AG04450 (cell line): ENCODE measurements around the gene SELENBP1. TPM values are rescaled to one million over a fixed set of nuclear protein-coding genes. Genes with fewer than 3 reads are reported as not detected.

Experiments
- CTCF ChIA-PET: fragments of 300-600, 350-600 bp; formaldehyde crosslinking; extraction: SDS; loops from one replicate; lab custom pipeline; 2022; ENCODE audit warnings: antibody characterized with exemption, inconsistent platforms; lab: Charles Lee
- POLR2A ChIA-PET: fragments of 350-600 bp; formaldehyde crosslinking; extraction: SDS; loops from one replicate; lab custom pipeline; 2021; ENCODE audit warnings: antibody characterized with exemption, inconsistent platforms; lab: Yijun Ruan, JAX
- DNase-seq: peaks from one replicate; pipeline ENCODE4 v3.0.0-alpha.2; 2011; ENCODE audit warnings: low read depth, low spot score
- H3K27ac ChIP-seq: one replicate; pipeline ENCODE4 v1.5.1; 2012; ENCODE audit warnings: low read depth, low read length, control low read depth
- H3K27me3 ChIP-seq: one replicate; pipeline ENCODE4 v1.6.0; 2012; ENCODE audit warnings: low read length; ENCODE audit not compliant: control insufficient read depth, insufficient read depth
- H3K4me3 ChIP-seq: 2 replicates; pipeline ENCODE4 v1.5.1; 2011; ENCODE audit warnings: mild to moderate bottlenecking, low read depth, low read length, control low read depth
- H3K9me3 ChIP-seq: 2 replicates; pipeline ENCODE4 v1.5.1; 2012; ENCODE audit warnings: low read length; ENCODE audit not compliant: control insufficient read depth, insufficient read depth
- polyA plus RNA-seq: library from polyadenylated mRNA; depleted of rRNA; stranded (reverse); fragments of >200 nt; gene quantifications from 2 replicates; pipeline ENCODE4 v1.2.3, GENCODE V29; 2011
- TF ChIP-seq, protein P1 (sequence below): IDR thresholded peaks from 2 replicates; pipeline ENCODE4 v1.5.1; 2011; ENCODE audit warnings: low read depth, low read length, control low read depth, inconsistent platforms

The SELENBP1 gene
- polyA plus RNA-seq, 1 experiment = 85.0 TPM

DNA sequence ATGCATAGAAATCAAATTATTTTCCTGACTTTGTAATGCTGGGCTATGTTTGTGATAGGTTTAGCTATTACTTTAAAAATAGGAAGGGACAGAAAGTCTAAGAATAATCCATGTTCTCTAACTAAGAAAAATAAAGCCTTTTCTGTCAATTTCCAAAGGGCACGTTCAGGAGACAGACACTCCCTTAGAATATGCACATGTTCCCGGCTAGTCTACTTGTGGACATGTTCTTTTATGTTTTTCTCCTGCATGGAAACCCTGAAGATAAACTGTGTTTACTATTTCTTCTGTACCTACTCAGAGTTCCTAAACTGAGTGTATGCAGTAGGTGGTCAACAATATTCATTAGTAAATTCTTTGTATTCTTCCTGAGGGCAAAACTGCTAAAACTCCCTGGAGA is 39.4 kb upstream of the SELENBP1 start:
- H3K27me3 ChIP-seq = no peaks in the 10 kb centered on the region
- ChIA-PET CTCF (interaction anchor here (0.6 to 1.4 kb wide), 2 partner anchors 13 to 71 kb away, joined by 3 read pairs; partner anchors contain the start of gene PSMB4), POLR2A (no interaction called here)
- H3K4me3 ChIP-seq = no peak overlapping the region
- DNase-seq = no peak
- TF ChIP-seq, protein P1, sequence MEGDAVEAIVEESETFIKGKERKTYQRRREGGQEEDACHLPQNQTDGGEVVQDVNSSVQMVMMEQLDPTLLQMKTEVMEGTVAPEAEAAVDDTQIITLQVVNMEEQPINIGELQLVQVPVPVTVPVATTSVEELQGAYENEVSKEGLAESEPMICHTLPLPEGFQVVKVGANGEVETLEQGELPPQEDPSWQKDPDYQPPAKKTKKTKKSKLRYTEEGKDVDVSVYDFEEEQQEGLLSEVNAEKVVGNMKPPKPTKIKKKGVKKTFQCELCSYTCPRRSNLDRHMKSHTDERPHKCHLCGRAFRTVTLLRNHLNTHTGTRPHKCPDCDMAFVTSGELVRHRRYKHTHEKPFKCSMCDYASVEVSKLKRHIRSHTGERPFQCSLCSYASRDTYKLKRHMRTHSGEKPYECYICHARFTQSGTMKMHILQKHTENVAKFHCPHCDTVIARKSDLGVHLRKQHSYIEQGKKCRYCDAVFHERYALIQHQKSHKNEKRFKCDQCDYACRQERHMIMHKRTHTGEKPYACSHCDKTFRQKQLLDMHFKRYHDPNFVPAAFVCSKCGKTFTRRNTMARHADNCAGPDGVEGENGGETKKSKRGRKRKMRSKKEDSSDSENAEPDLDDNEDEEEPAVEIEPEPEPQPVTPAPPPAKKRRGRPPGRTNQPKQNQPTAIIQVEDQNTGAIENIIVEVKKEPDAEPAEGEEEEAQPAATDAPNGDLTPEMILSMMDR = no peak
- no peaks in the 10 kb centered on the region for H3K9me3 ChIP-seq
- no peak overlapping the region for H3K27ac ChIP-seq

DNA sequence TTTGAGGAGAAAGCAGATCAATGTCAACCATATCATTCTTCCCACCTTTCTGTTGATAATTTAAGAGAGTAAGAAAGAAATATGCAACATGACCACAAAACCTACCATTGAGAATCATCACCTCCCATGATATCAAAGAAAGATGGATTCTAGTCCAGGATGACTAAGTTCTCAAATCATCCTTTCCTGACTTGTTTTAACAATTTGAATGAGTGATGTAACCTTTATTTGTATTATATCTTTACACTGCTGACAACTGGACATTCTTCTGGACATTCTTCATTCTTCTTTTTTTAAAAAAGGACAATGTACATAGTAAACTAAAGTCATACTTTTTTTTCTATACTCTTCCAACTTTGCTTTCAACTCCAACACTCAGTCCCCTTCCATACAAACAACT is 36.4 kb upstream of the SELENBP1 start:
- DNase-seq = no peak

DNA sequence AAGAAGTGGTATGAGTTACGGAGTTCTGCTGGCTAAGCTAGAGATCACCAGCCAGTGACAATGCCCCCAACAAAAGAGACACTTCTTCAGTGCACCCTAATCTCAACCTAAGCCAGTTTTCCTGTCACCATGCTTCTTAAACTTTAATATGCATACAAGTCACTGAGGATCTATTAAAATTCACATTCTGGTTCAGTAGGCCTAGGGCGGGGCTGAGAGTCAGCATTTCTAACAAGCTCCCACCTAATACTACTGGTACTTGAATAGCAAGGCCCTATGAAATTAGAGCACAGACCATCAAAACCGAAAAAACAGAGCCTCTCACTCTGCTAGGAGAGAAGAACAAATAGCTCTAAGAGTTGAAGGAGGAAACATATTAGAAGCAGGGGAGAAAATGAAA is 34.8 kb upstream of the SELENBP1 start:
- CTCF ChIA-PET = interaction anchor here (1.0 to 1.5 kb wide), 2 partner anchors 66 to 187 kb away, joined by 4 to 6 read pairs; no protein-coding TSS in a partner anchor
- POLR2A ChIA-PET = no interaction called here

More for the DNA sequence above, 36.4 kb upstream of the SELENBP1 start:
- ChIA-PET CTCF (no interaction called here), POLR2A (no interaction called here)
- no peak overlapping the region for H3K4me3 ChIP-seq
- TF ChIP-seq, protein P1 = no peak
- H3K27ac ChIP-seq = no peak overlapping the region
- no peaks in the 10 kb centered on the region for H3K27me3 ChIP-seq
- no peaks in the 10 kb centered on the region for H3K9me3 ChIP-seq

DNA sequence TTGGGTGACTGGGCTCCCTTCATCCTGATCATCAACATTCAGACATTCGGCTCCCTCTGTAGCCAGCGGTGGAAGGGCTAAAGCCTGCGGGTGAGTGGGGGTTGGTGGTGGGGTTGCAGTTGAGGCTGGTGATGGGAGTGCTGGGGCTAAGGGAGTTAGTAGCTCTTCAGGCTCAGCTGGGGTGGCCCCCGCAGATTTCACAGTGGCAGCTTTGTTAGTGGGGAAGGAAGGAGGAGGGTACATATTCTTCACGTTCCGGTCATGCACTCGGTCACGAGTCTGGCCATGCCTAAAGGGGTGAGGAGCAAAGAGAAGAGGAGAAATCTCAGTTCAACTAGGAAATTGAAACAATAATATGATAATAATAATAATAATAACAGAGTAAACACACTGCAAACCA is 33.7 kb upstream of the SELENBP1 start:
- CTCF ChIA-PET = interaction anchor here (1.7 kb wide), 1 partner anchor 65 kb away, joined by 6 read pairs; no protein-coding TSS in a partner anchor

More for the DNA sequence above, 34.8 kb upstream of the SELENBP1 start:
- Histone ChIP-seq H3K9me3 (no peaks in the 10 kb centered on the region), H3K4me3 (no peak overlapping the region), H3K27ac (no peak overlapping the region), H3K27me3 (no peaks in the 10 kb centered on the region)
- no peak for DNase-seq
- TF ChIP-seq, protein P1 = no peak

More for the DNA sequence above, 33.7 kb upstream of the SELENBP1 start:
- Histone ChIP-seq H3K27me3 (no peaks in the 10 kb centered on the region), H3K9me3 (no peaks in the 10 kb centered on the region), H3K4me3 (no peak overlapping the region), H3K27ac (no peak overlapping the region)
- POLR2A ChIA-PET = no interaction called here
- TF ChIP-seq, protein P1 = no peak
- no peak for DNase-seq
